ENCODE data around the gene ASCL4. TPM values are rescaled to one million over a fixed set of nuclear protein-coding genes. Genes with fewer than 3 reads are reported as not detected.

ASCL4 gene
- total and polyA plus RNA-seq, 4 donors: under 0.01 TPM; not detected in 3

GRCh38 chr12:107783406-107784376 is 9.2 kb downstream of the ASCL4 start:
- H3K27me3 ChIP-seq (ENCODE audit: control insufficient read depth in 4 of 4, insufficient read depth in 4 of 4, low read length in 3 of 4): no peaks in the 10 kb centered on the region
- no peak overlapping the region for H3K27ac ChIP-seq (ENCODE audit: low read depth in 1 of 2, low read length in 2 of 2)
- H3K9ac ChIP-seq (ENCODE audit: low read depth in 1 of 2, low read length in 2 of 2): no peak overlapping the region
- no peak for DNase-seq (ENCODE audit: low spot score)
- no peaks in the 10 kb centered on the region for H3K36me3 ChIP-seq (ENCODE audit: control insufficient read depth in 4 of 4, insufficient read depth in 3 of 4, low read depth in 1 of 4, low read length in 3 of 4)
- H3K9me3 ChIP-seq (ENCODE audit: control insufficient read depth in 4 of 4, low read length in 3 of 4): no peaks in the 10 kb centered on the region
- peaks cover 0 to 2% (median under 1%) of the 10 kb centered on the region in 4 donors for H3K4me1 ChIP-seq (ENCODE audit: control insufficient read depth in 4 of 4, insufficient read depth in 4 of 4, low read length in 3 of 4)
- TF ChIP-seq HNF4A (conservative IDR thresholded peaks at IDR 0.05) (no peak), NR2F2 (IDR thresholded peaks at IDR 0.05) (no peak), ZBTB33 (IDR thresholded peaks at IDR 0.05) (no peak), RAD21 (IDR thresholded peaks at IDR 0.05) (no peak), SP1 (IDR thresholded peaks at IDR 0.05) (no peak), YY1 (IDR thresholded peaks at IDR 0.05) (no peak), FOXA2 (IDR thresholded peaks at IDR 0.05) (no peak), RXRA (IDR thresholded peaks at IDR 0.05) (no peak)
- TF ChIP-seq, protein P1, sequence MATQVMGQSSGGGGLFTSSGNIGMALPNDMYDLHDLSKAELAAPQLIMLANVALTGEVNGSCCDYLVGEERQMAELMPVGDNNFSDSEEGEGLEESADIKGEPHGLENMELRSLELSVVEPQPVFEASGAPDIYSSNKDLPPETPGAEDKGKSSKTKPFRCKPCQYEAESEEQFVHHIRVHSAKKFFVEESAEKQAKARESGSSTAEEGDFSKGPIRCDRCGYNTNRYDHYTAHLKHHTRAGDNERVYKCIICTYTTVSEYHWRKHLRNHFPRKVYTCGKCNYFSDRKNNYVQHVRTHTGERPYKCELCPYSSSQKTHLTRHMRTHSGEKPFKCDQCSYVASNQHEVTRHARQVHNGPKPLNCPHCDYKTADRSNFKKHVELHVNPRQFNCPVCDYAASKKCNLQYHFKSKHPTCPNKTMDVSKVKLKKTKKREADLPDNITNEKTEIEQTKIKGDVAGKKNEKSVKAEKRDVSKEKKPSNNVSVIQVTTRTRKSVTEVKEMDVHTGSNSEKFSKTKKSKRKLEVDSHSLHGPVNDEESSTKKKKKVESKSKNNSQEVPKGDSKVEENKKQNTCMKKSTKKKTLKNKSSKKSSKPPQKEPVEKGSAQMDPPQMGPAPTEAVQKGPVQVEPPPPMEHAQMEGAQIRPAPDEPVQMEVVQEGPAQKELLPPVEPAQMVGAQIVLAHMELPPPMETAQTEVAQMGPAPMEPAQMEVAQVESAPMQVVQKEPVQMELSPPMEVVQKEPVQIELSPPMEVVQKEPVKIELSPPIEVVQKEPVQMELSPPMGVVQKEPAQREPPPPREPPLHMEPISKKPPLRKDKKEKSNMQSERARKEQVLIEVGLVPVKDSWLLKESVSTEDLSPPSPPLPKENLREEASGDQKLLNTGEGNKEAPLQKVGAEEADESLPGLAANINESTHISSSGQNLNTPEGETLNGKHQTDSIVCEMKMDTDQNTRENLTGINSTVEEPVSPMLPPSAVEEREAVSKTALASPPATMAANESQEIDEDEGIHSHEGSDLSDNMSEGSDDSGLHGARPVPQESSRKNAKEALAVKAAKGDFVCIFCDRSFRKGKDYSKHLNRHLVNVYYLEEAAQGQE (IDR thresholded peaks at IDR 0.05): no peak
- TF ChIP-seq, protein P2, sequence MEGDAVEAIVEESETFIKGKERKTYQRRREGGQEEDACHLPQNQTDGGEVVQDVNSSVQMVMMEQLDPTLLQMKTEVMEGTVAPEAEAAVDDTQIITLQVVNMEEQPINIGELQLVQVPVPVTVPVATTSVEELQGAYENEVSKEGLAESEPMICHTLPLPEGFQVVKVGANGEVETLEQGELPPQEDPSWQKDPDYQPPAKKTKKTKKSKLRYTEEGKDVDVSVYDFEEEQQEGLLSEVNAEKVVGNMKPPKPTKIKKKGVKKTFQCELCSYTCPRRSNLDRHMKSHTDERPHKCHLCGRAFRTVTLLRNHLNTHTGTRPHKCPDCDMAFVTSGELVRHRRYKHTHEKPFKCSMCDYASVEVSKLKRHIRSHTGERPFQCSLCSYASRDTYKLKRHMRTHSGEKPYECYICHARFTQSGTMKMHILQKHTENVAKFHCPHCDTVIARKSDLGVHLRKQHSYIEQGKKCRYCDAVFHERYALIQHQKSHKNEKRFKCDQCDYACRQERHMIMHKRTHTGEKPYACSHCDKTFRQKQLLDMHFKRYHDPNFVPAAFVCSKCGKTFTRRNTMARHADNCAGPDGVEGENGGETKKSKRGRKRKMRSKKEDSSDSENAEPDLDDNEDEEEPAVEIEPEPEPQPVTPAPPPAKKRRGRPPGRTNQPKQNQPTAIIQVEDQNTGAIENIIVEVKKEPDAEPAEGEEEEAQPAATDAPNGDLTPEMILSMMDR (IDR thresholded peaks at IDR 0.05; ENCODE audit: low read depth, low read length, missing input control): no peak
- no peak overlapping the region for H3K4me3 ChIP-seq (ENCODE audit: low read depth in 1 of 3, low read length in 3 of 3)
- 83% methylated on average over 6 of the region's 6 CpGs for WGBS

- Histone ChIP-seq H3K9ac (ENCODE audit: low read depth in 1 of 2, low read length in 2 of 2) (no peak overlapping the region), H3K27me3 (ENCODE audit: control insufficient read depth in 4 of 4, insufficient read depth in 4 of 4, low read length in 3 of 4) (no peaks in the 10 kb centered on the region), H3K4me3 (ENCODE audit: low read depth in 1 of 3, low read length in 3 of 3) (no peak overlapping the region), H3K9me3 (ENCODE audit: control insufficient read depth in 4 of 4, low read length in 3 of 4) (no peaks in the 10 kb centered on the region), H3K27ac (ENCODE audit: low read depth in 1 of 2, low read length in 2 of 2) (no peak overlapping the region), H3K36me3 (ENCODE audit: control insufficient read depth in 4 of 4, insufficient read depth in 3 of 4, low read depth in 1 of 4, low read length in 3 of 4) (no peaks in the 10 kb centered on the region), H3K4me1 (ENCODE audit: control insufficient read depth in 4 of 4, insufficient read depth in 4 of 4, low read length in 3 of 4) (peaks cover 0 to 10% (median 5%) of the 10 kb centered on the region in 4 donors)
- DNase-seq (ENCODE audit: low spot score): no peak
- WGBS: 71% methylated on average over 2 of the region's 2 CpGs
- TF ChIP-seq FOXA1 (IDR thresholded peaks at IDR 0.05): no peak
- TF ChIP-seq HNF4A (conservative IDR thresholded peaks at IDR 0.05): no peak
- TF ChIP-seq GABPA (IDR thresholded peaks at IDR 0.05 in 1 of 2, conservative IDR thresholded peaks at IDR 0.05 in 1 of 2): no peak
- TF ChIP-seq RXRA (IDR thresholded peaks at IDR 0.05): no peak
- TF ChIP-seq JUND (IDR thresholded peaks at IDR 0.05): no peak
- no peak for TF ChIP-seq NR2F2 (IDR thresholded peaks at IDR 0.05)
- no peak for TF ChIP-seq ZBTB33 (IDR thresholded peaks at IDR 0.05)
- TF ChIP-seq, protein P2 (IDR thresholded peaks at IDR 0.05; ENCODE audit: low read depth, low read length, missing input control): no peak
- no peak for TF ChIP-seq RAD21 (IDR thresholded peaks at IDR 0.05)
- TF ChIP-seq TAF1 (conservative IDR thresholded peaks at IDR 0.05): no peak
- no peak for TF ChIP-seq ATF3 (IDR thresholded peaks at IDR 0.05)
- no peak for TF ChIP-seq HNF4G (IDR thresholded peaks at IDR 0.05)
Measured at GRCh38 chr12:107788281-107788680, 13.8 kb downstream of the ASCL4 start.
